Activated CD4-positive, alpha-beta T cell treated with anti-CD3 and anti-CD28 coated beads, Interleukin-2, amount 10 ng/mL, durations not matched to agents 7 days and 5 days (primary cell): ENCODE measurements around the gene PTGER3. TPM values are rescaled to one million over a fixed set of nuclear protein-coding genes. Genes with fewer than 3 reads are reported as not detected.
"Not testable (repeated sequence)": the region's sequence is repeated elsewhere in the genome, so short reads cannot be mapped to it uniquely, and the experiment has no call there.

ENCODE experiments used
- CTCF ChIA-PET: fragments of 350-600 bp; sonication (Branson Sonifier 250); formaldehyde crosslinking; loops from one replicate; lab custom pipeline; 2021; ENCODE audit warnings: antibody characterized with exemption; lab: Charles Lee
- POLR2A ChIA-PET: fragments of 350-600 bp; sonication (Branson Sonifier 250); formaldehyde crosslinking; loops from one replicate; lab custom pipeline; 2021; ENCODE audit warnings: antibody characterized with exemption; lab: Charles Lee
- DNase-seq: peaks from one replicate; pipeline ENCODE4 v3.0.0-alpha.2; 2020
- H3K27ac Mint-ChIP-seq: one replicate; pipeline ENCODE4 v1.8.0; 2021; ENCODE audit warnings: mild to moderate bottlenecking, moderate library complexity, mixed read lengths
- H3K27me3 Mint-ChIP-seq: one replicate; pipeline ENCODE4 v1.8.0; 2021; ENCODE audit warnings: mixed read lengths
- H3K36me3 Mint-ChIP-seq: one replicate; pipeline ENCODE4 v1.8.0; 2021; ENCODE audit warnings: low read depth, mixed read lengths
- H3K4me1 Mint-ChIP-seq: one replicate; pipeline ENCODE4 v1.8.0; 2021; ENCODE audit warnings: mixed read lengths
- H3K4me3 Mint-ChIP-seq: one replicate; pipeline ENCODE4 v1.8.0; 2021; ENCODE audit warnings: mild to moderate bottlenecking, moderate library complexity, mixed read lengths
- H3K9me3 Mint-ChIP-seq: one replicate; pipeline ENCODE4 v1.8.0; 2021; ENCODE audit warnings: mixed read lengths
- total RNA-seq, 2 experiments: library from RNA; stranded (reverse); gene quantifications; one replicate each; pipeline ENCODE4 v1.2.3, GENCODE V29; 2021

Gene PTGER3
- total RNA-seq, 2 experiments from 2014 or later: 0.12 to 0.15 TPM

- H3K27me3 Mint-ChIP-seq, H3K27ac Mint-ChIP-seq, CTCF ChIA-PET, H3K36me3 Mint-ChIP-seq, H3K4me1 Mint-ChIP-seq, H3K4me3 Mint-ChIP-seq, POLR2A ChIA-PET, DNase-seq, H3K9me3 Mint-ChIP-seq: not testable (repeated sequence)
Measured at GRCh38 chr1:70985776-70986225, 61.8 kb downstream of the PTGER3 start.

DNA sequence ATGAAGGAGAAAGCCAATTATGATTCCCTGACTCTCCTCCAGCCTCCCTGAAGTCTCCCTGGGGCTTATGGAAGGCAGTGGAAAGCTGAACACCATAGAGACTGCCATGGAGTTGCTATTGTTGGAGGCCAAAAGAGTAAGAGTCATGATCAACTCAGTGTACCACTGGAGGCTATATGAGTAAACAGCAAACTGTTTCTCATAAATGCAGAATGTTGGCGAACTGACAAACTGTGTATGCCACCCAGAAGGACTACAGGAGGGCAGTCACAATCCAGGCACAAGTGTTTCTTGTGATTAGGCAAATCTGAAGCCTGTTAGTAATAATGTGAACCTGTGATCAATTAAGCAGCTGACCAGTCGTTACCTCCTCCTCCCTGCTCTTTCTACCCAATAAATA, 62.3 kb downstream of the PTGER3 start:
- H3K4me3 Mint-ChIP-seq, H3K27me3 Mint-ChIP-seq, H3K36me3 Mint-ChIP-seq, POLR2A ChIA-PET, H3K4me1 Mint-ChIP-seq, H3K27ac Mint-ChIP-seq, CTCF ChIA-PET, H3K9me3 Mint-ChIP-seq, DNase-seq: not testable (repeated sequence)

DNA sequence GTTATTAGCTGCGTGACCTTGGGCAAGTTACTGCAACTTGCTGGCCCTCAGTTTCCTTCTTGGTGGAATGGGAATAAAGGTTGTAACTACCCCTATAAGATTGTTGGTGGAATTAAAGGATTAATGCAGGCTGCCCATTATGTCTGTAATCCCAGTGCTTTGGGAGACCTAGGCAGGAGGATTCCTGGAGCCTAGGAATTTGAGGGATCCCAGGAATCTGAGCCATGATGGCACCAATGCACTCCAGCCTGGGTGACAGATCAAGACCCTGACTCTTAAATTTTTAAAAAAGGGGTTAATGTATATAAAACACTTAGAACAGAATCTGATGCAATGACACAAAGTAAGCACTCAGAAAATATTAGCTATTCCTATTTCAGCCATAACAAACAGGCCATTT, 67.3 kb downstream of the PTGER3 start:
- Mint-ChIP-seq H3K36me3 (no peaks in the 10 kb centered on the region), H3K27ac (no peak overlapping the region), H3K4me3 (no peak overlapping the region), H3K4me1 (no peaks in the 10 kb centered on the region), H3K27me3 (peaks cover 8% of the 10 kb centered on the region), H3K9me3 (no peaks in the 10 kb centered on the region)
- ChIA-PET POLR2A (no interaction called here), CTCF (no interaction called here)
- no peak for DNase-seq

DNA sequence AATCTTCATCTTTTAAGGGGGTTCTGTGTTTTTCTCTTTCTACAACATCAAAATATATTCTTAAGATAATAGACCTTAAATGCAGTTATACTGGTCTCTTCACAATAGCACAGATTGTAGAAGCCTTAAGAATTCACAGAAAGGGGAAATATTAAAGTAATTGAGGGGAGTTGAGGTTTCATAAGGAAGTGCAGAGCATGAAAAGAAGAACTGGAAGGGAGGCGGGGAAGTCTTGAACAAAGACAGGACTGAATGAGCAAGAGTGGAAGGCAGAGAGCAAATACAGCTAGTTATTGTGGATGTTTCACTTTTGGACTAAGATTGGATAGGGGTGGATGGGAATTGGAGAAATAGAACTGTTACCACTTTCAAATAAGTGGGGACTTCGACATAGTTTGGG, 67.7 kb downstream of the PTGER3 start:
- POLR2A ChIA-PET: no interaction called here

DNA sequence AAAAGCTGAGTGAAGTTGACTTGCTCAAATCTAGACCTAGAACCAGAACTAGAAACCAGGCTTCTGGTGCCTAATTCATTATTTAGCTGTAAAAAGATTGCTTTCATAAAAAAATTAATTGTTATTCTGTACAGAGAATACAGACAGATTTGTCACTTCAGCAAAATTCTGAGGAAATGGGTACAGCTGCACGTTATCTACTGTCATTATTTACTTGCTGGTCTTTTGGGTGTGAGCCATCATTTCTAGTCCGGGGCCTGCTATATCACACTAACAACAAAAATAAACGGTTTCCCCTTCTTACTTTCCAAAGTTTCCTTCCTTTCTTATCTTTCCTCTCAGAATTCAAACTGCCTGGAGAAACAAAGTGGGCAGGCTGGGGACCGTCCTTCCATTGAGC, 68.3 kb downstream of the PTGER3 start:
- Mint-ChIP-seq H3K36me3 (no peaks in the 10 kb centered on the region), H3K9me3 (no peaks in the 10 kb centered on the region), H3K4me1 (no peaks in the 10 kb centered on the region), H3K4me3 (no peak overlapping the region), H3K27ac (no peak overlapping the region), H3K27me3 (peaks cover 10% of the 10 kb centered on the region)
- POLR2A ChIA-PET: no interaction called here
- CTCF ChIA-PET: no interaction called here
- DNase-seq: no peak

More for the DNA sequence above, 67.7 kb downstream of the PTGER3 start:
- Mint-ChIP-seq H3K4me3 (no peak overlapping the region), H3K4me1 (no peaks in the 10 kb centered on the region), H3K9me3 (no peaks in the 10 kb centered on the region), H3K27me3 (peaks cover 8% of the 10 kb centered on the region), H3K27ac (no peak overlapping the region), H3K36me3 (no peaks in the 10 kb centered on the region)
- CTCF ChIA-PET: no interaction called here
- no peak for DNase-seq

GRCh38 chr1:70978623-70979022, 69.0 kb downstream of the PTGER3 start:
- H3K9me3 Mint-ChIP-seq: no peaks in the 10 kb centered on the region
- no peak overlapping the region for H3K4me3 Mint-ChIP-seq
- H3K27me3 Mint-ChIP-seq: peaks cover 10% of the 10 kb centered on the region
- POLR2A ChIA-PET: no interaction called here
- no peak for DNase-seq
- CTCF ChIA-PET: no interaction called here
- no peaks in the 10 kb centered on the region for H3K4me1 Mint-ChIP-seq
- no peaks in the 10 kb centered on the region for H3K36me3 Mint-ChIP-seq
- H3K27ac Mint-ChIP-seq: no peak overlapping the region

GRCh38 chr1:70977575-70977974, 70.0 kb downstream of the PTGER3 start:
- Mint-ChIP-seq H3K4me1 (no peaks in the 10 kb centered on the region), H3K9me3 (no peaks in the 10 kb centered on the region), H3K27me3 (peaks cover 10% of the 10 kb centered on the region), H3K4me3 (no peak overlapping the region), H3K36me3 (no peaks in the 10 kb centered on the region), H3K27ac (no peak overlapping the region)
- DNase-seq: no peak
- POLR2A ChIA-PET: no interaction called here
- CTCF ChIA-PET: no interaction called here

DNA sequence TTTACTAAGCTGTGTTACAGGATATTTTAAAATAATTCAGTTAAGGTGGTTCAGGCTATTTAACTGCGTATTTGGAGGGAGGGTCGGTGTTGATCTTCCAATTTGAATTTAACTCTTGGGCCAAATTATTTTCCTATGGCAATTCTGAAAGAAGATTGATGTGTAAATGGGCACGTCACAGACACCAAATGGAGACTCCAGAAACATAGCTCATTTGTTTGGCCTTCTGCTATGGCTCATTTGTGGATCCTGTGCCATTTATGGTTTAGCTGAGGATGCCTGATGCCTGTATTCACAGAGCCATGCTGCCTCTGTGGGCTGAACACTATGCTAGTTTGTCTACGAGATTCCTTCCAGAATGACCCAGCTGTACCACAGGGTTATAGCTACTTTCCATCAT, 70.6 kb downstream of the PTGER3 start:
- POLR2A ChIA-PET: no interaction called here
- Mint-ChIP-seq H3K27me3 (peaks cover 10% of the 10 kb centered on the region), H3K4me3 (no peak overlapping the region), H3K9me3 (no peaks in the 10 kb centered on the region), H3K27ac (no peak overlapping the region), H3K36me3 (no peaks in the 10 kb centered on the region), H3K4me1 (no peaks in the 10 kb centered on the region)
- CTCF ChIA-PET: no interaction called here
- DNase-seq: no peak

DNA sequence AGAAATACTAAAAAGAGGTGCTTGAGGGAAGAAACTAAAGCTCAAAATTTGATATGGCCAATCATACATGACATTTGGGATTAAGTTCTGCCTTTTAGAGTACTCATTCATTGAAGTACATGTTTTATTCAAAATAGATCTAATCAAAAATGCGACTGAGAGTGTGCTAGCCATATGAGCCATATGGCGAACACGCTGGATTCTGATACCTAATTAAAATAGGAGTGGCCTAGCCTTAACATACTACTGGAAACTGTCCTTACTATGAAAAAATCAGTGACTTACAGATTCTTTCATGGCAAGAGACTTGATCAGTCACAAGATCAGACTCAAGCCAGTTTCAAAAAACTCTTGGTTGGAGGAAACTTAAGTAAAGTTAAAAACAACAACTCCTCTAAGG, 73.9 kb downstream of the PTGER3 start:
- Mint-ChIP-seq H3K4me1 (no peaks in the 10 kb centered on the region), H3K9me3 (no peaks in the 10 kb centered on the region), H3K4me3 (no peak overlapping the region), H3K36me3 (no peaks in the 10 kb centered on the region), H3K27me3 (peaks cover 2% of the 10 kb centered on the region), H3K27ac (no peak overlapping the region)
- POLR2A ChIA-PET: no interaction called here
- DNase-seq: no peak
- CTCF ChIA-PET: no interaction called here

DNA sequence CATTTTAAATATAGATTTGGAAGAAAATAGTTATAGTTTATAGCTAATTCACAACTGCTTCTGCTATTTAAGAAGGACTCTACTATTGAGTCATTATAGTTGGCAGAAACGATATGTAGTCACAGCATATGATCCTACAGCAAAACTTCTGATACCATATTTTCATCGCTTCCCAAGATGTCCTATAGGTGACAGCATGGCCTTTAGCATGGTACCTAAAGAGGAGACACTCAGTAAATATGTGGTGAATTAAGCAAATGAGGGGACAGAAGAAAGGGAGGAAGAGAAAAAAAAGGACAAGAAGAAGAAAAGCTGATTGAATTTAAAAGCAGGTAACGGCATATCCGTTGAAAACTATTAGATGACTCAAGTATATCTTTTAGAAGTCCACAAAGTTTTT, 77.2 kb downstream of the PTGER3 start:
- DNase-seq: no peak
- Mint-ChIP-seq H3K27me3 (peaks cover 2% of the 10 kb centered on the region), H3K4me1 (no peaks in the 10 kb centered on the region), H3K4me3 (no peak overlapping the region), H3K9me3 (no peaks in the 10 kb centered on the region), H3K36me3 (no peaks in the 10 kb centered on the region), H3K27ac (no peak overlapping the region)
- ChIA-PET POLR2A (no interaction called here), CTCF (no interaction called here)

- H3K4me3 Mint-ChIP-seq: no peak overlapping the region
- POLR2A ChIA-PET: no interaction called here
- H3K9me3 Mint-ChIP-seq: no peaks in the 10 kb centered on the region
- CTCF ChIA-PET: no interaction called here
- H3K27ac Mint-ChIP-seq: no peak overlapping the region
- no peak for DNase-seq
- no peaks in the 10 kb centered on the region for H3K27me3 Mint-ChIP-seq
- no peaks in the 10 kb centered on the region for H3K4me1 Mint-ChIP-seq
- H3K36me3 Mint-ChIP-seq: no peaks in the 10 kb centered on the region
Measured at GRCh38 chr1:70966018-70966638, 81.5 kb downstream of the PTGER3 start.

DNA sequence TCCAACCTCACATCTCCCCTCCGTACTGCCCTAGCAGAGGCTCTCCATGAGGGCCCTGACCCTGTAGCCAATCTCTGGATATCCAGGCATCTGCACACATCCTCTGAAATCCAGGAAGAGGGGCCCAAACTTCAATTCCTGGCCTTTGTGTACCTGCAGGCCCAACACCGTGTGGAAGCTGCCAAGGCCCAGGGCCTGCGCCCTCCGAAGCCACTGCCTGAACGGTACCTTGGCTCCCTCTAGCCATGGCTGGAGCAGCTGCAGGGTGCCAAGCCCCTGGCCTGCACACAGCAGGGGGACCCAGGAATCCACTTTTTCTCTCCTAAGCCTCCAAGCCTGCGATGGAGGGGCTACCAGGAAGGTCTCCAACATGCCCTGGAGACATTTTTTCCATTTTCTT, 84.2 kb downstream of the PTGER3 start:
- H3K4me1 Mint-ChIP-seq: no peaks in the 10 kb centered on the region
- ChIA-PET POLR2A (no interaction called here), CTCF (no interaction called here)

DNA sequence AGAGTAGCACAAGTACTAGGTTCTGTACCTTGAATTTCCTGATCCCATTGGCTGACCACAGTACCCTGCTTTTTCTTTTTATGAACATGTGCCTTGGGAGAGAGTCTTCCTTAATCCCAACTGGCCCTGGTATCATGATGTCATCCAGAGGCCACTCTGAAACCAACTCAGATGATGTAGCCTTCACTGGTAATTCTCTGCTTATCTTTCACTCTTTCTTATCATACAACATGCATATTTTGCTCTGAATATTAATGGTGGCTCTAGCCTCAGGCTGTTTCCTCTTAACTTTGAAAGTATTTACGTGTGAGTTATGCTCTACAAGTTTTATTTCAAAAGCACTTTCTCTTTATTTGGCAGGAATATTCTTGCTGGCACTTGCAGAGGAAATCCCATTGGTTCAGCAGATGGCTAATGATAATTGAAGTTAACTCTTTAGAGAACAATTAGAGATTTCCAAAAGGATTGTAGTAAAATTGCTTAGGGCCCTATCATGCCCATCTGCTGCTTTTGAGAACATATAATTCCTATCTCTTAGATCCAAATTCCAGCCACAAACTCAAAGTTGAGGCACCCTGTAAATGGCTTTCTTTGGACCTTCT, 86.1 kb downstream of the PTGER3 start:
- H3K9me3 Mint-ChIP-seq: no peaks in the 10 kb centered on the region
- no peak for DNase-seq
- H3K27me3 Mint-ChIP-seq: peaks cover 5% of the 10 kb centered on the region
- H3K27ac Mint-ChIP-seq: no peak overlapping the region
- ChIA-PET POLR2A (no interaction called here), CTCF (no interaction called here)
- H3K4me3 Mint-ChIP-seq: no peak overlapping the region
- no peaks in the 10 kb centered on the region for H3K4me1 Mint-ChIP-seq
- no peaks in the 10 kb centered on the region for H3K36me3 Mint-ChIP-seq

More for the DNA sequence above, 84.2 kb downstream of the PTGER3 start:
- Mint-ChIP-seq H3K36me3 (no peaks in the 10 kb centered on the region), H3K27me3 (peaks cover 5% of the 10 kb centered on the region), H3K4me3 (no peak overlapping the region), H3K9me3 (no peaks in the 10 kb centered on the region), H3K27ac (no peak overlapping the region)
- DNase-seq: no peak
